ENCODE results near the gene INPP5A.
"Not testable (repeated sequence)": the region's sequence is repeated elsewhere in the genome, so short reads cannot be mapped to it uniquely, and the experiment has no call there.

The INPP5A gene

DNA sequence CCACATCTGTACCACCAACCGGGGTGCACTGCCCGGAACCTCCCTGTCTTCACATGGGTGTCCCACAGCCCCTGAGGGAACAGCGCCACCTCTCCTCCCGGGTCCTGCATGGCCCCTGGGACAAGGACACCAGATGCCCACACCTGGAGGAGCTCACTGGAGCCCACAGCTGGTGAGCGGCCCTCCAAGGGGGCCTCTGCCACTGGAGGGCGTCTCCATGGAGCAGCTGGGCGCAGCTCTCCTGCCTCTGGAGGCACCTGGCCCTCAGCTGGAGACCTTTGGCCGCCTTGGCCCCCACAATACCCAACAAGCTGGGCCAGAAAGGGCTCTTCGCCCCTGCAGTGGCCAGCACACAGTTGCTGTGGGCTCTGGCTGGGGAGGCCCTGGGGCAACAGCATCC is 255.6 kb downstream of the INPP5A start:
- DNase-seq = no peak

DNA sequence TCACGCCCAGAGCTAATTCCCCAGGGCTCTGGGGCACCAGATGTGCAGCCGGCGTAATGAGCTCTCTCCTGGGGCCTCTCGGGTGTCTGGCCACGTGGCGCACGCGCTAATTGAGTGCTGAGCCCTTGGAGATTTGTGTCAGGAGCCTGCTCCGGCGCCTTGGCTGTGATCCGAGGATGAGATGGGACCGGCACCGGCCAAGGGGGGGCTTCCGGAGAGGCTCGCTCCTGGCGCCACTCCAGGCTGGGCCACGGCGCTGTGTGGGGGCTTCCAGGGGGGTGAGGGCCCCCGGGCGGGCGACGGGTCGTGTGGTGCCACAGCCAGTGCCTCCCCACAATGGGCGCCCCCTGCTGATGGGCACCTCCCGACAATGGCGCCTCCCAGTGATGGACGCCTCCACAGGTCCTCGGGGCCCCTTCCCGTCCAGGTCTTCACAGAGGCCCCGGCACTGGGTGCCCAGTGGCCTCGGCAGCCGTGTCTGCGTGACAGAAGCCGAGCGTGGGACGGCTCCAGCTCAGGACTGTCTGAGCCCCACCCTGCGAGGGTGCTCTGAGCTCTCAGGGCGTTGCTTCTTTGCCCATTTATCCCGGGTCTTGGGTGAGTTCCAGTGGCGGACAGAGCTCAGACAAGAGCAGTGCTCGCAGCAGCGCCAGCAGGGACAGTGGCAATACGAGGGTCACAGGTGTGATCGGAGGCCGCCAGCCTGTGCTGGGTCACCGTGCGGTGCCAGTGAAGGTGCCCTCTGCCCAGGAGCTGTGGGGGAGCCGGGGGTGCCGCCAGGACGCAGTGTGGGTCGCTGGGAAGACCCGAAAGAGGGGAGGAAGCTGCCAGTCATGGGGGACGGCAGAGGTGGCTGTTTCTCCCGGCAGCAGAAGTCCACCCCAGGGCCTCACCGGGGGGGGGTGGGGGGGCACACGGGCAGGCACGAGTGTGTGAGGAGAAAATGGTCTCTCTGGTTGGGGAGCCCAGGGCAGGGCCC is 256.6 kb downstream of the INPP5A start:
- DNase-seq = no peak

DNA sequence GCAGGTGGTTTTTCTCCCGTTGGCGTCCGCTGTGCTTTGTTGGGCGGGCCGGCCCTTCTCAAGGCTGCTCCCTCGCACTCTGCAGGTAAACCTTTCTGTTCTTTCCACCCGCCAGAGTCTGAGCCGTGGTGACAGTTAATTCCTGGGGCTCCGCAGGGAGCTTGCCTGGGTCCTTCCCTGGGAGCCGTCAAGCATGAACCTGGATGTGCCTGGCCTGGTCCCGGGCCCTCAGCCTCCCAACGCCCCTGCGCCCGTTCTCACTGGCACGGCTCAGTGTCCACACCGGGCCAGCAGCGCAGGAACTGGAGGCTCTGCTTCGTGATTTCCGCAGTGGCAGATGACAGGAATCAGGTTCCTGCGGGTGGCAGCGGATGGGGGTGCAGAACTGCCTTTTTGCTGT is 259.3 kb downstream of the INPP5A start:
- DNase-seq = no peak

DNA sequence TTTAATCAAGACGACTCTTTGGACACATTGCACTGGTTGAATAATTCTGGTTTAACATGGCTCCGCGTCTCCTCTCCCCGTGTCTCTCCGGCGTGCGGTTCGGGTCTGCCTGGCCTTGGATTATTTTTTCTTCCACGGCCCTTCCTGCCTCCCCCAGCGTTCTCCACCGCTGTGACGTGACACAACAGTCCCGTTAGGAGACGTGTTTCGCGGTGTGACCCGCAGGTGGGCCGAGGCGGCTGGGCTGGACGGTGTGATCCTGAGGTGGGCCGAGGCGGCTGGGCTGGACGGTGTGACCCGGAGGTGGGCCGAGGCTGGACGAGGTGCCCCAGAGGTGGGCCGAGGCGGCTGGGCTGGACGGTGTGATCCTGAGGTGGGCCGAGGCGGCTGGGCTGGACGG is 260.4 kb downstream of the INPP5A start:
- DNase-seq = not testable (repeated sequence)

DNA sequence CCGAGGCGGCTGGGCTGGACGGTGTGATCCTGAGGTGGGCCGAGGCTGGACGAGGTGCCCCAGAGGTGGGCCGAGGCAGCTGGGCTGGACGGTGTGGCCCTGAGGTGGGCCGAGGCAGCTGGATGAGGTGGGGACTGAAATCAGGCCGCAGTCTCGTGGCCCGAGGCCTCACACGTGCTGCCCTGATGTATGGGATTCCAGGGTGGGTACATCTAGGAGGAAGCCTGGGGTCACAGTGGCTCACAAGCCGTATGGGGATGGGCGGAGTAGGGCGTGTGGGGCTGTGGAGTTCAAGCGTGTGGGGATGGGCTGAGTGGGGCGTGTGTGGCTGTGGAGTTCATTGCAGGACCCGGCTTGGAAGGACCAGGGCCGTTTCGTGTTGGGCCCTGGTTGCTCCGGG is 260.8 kb downstream of the INPP5A start:
- no peak for DNase-seq

DNA sequence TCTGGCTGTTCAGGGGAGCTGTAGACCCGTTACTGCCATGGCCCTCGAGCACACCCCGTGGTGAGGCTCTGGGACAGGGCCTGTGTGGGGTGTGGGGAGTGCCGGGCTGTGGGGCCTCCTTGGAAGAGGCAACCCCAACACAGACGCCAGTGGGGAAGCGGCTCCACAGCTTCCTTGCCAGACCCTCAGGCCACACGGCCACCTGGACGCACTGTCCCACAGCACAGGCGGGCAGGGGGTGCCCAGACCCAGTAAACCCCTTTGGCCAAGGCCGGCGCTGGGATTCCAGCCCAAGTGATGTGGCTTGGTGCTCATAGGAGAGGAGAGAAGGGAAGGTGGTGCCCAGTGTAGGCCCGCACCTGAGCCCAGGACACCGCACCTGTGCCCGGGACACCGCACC is 261.3 kb downstream of the INPP5A start:
- no peak for DNase-seq

DNA sequence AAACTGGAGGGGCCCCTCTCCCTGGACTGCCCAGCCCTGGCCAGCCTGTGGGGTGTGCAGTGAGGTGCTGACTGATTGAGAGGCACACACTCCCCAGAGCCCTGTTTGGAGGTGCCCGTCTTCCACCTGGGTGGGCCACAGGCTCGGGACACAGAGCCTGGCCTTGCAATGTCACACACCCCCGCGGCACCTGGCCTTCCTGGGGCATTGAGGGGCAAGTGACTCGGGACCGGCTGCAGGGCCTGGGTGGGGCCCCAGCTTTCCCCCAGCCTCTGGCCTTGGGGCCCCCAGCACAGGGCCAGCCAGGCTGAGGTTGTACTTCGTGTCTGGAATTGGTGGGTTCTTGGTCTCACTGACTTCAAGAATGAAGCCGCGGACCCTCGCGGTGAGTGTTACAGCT is 262.3 kb downstream of the INPP5A start:
- no peak for DNase-seq

DNA sequence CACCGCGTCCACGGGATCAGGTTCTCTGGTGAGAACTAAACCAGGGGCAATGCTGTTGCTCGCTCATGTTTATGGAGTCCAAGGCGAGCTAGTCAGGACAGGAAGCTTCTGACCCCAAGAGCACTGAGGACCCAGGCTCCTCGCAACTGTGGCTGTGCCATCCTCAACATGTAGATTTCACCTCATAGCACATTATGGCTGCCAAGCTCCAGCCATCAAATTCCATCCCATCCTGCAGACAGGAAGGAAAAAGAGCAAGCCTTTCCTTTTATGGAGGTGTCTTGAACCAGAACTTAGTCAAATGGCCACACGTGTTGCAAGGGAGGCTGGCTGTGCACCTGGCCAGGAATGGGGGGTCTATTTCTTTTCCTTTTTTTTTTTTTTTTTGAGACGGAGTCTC is 264.5 kb downstream of the INPP5A start:
- DNase-seq = no peak

DNA sequence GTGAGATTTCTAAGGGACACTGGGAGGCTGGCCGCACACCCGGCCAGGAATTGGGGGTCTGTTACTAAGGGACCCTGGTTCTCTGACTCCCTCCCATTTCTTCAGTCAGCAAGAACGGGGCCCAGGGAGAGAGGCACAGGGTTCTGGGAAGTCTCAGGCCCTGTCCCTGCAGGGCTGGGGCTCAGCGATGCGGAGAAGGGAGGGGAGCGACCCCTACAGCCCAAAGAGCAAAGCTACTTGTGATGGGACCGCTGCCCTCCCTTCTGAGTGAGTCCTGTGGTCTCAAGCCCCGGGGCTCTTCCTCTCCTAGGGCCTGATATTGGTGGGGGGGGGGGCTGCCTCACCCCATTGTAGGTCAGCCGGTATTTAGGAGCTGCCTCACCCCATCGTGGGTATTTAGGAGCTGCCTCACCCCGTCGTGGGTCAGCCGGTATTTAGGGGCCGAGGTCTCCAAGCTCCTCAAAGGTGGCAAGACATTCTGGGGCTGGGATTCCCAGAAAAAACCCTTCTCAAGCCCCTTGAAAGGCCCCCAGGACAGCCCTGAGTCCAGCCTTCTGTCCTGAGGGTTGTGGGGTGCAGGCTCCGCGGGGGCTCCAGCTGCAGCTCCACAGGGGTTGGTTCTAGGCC is 265.2 kb downstream of the INPP5A start:
- DNase-seq = no peak

DNA sequence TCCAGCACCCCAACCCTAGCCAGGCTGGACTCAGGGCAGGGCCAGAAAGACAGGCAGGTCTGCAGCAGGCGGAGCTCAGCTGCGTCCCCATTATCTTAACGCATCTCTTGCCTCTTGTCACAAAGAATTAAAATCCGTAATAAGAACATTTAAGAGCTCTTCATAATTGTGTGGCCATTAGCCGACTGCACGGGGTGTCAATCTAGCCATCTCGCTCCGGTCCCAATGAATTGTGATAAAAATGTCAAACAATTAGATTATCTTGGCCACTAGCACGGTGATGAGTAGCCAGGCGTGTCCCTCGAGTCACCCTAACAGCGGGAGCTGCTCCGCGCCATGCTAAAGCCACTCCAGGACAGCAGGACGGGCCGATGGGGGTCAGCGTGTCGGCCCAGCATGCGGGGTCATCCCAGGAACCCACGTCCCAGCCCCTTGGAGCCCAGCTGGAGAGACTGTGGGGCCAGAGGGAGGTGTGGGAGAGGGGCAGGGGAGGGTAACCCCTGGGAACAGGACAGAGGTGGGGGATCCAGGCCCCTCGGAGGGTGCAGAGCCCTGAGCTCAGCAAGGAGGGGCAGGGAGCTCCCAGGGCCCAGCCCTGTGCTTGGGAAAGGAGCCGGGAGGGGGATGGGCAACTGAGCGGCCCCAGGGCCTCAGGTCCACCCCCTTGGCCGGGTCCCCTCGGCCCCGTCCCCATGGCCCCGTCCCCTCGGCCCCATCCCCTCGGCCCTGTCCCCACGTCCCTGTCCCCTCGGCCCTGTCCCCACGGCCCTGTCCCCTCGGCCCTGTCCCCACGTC is 266.0 kb downstream of the INPP5A start:
- DNase-seq = no peak

DNA sequence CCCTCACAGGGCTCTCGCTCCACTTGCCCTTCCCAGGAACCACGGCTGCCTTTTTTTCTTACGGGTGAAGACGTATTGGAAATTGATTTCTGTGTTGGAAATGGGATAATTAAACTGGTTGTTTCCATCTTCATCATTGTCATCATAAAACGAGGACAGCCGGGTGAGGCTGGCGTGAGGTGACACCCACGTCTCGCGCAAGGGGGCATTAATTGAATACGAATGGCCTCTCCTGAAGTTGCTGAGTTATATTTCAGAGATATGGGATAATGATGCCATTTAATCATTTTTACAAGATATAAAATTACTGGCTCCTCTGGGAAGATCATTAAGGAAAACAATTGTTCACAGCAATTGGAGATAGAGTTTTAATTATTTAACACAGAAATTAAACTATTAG is 266.7 kb downstream of the INPP5A start:
- DNase-seq = no peak

DNA sequence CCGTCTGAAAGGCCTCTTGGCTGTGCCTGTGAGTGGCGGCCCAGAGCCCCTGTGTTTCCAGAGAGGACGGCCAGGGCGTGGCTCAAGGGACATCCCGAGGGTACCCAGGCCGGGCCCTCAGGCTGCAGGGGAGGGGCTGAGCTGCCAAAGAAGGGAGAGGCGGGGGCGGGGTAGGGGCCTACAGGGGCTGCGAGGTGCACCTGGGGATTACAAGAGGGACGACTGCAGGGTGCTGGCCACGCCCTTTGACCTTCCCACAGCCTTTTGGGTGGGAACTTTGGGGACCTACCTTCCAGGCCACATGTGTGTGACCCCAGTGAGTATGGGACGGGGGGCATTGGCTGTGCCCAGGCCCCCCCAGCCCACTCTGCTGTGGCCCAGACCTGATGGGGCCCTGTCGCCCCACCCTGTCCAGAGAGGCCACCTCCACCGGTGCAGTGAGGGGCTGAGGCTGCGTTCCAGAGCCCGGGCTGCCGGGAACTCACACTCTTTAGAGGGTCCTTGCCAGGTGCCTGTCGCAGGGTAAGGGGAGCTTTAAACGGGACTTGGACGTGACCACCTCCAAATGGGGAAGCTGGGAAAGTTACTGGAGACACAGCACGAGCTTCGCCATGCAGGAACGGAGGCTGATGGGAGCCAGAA is 267.3 kb downstream of the INPP5A start:
- no peak for DNase-seq

DNA sequence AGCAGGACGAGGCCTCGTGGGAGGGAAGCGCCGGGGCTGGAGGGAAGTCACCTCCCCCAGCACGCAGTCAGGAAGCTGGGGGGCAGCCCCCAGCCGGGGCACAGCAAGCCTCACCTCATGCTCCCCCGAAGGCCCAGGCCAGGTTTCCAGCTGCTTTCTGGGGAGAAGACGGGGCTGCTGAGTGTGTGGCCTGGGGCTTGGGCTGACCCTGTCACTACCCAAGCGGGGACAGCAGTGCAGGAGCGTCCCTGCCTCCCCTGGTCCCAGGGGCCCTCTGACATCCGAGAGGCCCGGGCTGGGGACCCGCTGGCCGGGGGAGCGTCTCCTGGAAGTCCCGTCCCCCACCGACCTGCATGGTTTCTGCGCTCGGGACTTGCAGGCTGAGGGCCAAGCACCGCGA is 268.0 kb downstream of the INPP5A start:
- no peak for DNase-seq

DNA sequence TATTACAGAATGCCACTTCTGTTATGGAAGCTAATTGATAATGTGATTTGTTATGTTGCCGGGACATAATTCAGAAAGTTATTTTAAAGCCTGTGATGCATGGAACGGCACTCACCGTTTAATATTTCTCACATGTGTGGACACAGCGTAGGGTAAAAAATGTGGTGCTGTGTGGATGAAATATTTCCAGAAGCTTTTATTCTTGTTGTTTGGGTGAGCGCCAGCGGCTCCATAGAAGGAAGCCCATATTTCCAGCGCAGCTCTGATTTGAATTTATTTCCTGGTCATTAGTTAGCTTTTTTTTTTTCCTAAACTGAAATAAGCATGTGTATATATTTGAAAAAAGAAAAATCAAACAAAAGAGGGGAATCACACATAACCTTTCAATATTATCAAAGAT is 268.5 kb downstream of the INPP5A start:
- no peak for DNase-seq

DNA sequence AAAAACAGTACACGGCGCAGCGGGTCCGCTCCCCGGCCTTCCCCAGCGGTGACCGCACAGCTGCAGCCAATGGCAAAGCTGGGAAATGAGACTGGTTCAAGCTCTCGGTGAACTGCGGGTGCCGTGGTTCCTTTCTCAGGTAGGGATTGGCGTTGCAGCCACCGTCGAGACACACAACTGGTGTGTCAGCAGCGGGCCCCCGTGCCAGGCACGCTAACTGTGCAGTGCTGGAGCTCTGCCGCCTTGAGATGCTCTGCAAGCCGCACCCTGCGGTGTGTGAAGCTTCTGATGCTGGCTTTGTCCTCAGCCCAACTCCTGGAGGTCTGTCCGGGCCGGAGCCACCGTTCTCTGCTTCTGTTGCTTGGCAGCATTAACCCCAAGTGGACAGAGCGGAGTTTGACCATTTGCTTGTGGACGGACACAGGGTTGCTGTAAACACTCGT is 269.0 kb downstream of the INPP5A start:
- DNase-seq = no peak

DNA sequence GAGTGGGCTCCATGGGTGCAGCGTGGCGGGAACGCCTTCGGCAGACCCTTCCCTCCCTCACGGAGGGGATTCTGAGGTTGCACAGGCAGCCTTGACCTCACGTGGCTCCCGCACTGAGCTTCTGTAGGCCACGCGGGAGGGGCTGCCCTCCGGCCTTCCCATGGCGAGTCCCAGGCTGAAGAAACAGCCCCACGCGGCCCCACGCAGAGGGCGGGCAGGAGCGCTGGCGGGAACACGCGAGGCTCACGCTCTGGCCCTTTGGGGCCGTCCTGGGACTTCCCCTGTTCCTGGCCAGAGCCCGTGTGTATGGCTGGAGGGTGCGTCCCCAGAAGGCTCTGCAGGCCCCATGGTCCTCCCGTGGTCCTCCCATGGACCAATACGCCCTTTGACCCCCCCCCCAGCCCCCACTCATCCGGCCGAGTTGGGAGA is 270.0 kb downstream of the INPP5A start:
- DNase-seq = no peak

DNA sequence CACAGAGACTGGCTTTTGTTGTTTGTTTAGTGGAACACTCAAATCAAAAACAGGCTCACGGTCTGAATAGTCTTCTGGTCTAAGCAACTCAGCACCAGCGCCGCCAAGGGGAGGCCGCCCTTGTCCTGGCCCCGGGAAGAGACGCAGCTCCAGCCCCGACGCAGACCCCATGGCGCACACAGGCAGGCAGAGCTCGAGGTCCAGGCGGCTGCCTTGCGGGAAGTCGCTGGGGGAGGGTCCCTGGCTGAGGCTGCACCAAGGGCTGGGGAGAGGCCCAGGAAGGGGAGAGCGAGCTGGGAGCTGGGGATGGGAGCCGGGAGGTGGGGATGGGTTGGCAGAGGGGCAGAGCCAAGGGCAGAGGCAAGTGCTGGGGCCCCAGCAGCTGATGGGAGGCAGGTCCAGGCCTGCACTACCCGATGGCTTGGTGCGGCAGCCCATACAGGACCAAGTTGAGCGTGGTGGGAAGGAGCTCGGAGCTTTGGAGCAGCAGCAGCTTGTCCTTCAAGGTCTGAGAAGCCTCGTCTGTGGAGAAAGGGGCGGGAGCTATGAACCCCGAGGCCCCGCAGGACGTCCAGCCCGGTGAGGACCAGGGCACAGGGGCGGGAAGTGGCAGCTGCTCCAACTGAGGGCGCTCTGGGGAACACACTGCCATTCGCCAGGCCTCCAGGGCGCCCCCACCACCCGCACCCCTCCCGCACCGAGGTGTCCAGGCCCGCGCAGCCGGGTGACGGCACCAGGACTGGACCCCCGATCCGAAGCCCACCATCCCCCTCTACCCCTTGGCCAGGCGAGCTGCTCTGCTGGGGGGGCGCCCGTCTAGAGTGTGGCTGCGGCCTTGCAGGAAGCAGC is 271.0 kb downstream of the INPP5A start:
- DNase-seq = no peak

DNA sequence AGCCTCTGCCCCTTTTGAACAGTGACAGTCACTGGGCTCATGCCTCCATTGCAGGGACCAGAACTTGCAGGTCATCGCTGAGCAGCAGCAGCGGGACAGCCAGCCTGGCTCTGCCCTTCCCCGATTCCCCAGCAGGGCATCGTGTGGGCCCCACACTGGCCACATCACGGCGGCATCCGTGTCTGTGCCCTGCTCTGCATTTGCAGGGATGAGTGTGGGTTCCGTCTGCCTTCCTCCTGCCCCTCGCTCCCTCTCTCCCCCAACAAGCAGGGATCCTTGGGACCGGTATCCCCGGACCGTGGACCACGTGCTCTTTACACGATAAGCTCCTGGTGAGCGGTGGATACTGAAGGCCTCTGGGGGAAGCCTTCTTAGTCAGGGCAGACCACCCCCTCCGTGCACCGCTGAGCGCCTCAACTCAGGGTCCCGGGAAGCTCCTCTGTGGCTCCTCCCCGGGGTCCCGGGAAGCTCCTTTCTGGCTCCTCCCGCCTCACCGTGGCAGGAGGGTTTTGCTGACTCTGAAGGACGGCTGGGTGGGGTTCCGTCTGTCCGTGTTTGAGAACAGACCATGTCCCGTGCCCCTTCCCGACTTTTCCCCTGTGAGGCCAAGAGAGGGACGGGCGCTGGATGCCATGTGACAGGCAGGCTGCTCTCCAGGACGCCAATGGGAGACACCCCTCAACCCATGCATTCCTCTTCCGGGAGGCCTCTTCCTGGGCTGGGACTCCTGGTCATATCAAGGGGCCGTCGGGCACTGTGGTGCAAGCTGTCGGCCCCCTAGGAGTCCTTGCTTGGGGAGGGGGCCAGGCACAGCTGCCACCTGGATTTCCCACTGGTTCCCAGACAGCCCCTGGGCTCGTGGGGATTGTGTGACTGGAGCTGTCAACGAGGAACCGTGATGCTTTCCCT is 271.9 kb downstream of the INPP5A start:
- no peak for DNase-seq

DNA sequence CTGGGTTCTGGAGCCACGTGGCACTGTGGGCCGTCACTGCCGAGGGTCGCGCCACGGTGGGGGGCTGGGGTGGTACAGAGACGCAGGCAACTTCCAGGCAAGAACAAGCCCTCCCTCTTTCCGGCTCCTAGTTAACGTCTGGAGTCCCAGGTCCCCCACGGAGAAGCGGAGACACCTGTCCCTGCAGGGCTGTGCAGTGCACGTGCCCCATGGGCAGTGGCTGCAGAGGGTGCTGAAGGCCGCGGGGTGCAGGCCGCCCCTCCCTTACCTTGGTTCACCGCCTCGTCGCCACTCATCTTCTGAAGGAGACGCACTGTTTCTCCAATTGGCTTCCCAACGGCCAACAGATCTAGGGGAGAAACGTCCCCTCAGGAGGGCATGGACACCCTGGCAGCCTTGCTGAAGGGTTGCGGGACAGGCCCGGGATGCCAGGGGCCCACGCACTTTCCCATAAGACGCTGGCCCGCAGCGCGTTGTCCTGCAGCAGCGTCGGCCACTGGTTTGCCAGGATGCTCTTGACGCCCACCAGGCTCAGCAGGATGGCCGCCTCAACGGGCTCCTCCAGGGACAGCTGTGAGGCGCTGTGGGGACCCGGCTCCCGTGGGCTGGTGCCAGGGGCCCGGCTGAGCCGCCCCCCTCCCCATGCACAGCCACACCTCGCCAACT is 272.7 kb downstream of the INPP5A start:
- no peak for DNase-seq

Data from activated CD4-positive, alpha-beta T cell treated with anti-CD3 and anti-CD28 coated beads, Interleukin-2, amount 50 U/mL, for 48 hours (primary cell).